Measurements from ENCODE around the gene ZBTB7C. TPM values are rescaled to one million over a fixed set of nuclear protein-coding genes. Genes with fewer than 3 reads are reported as not detected.
A peak's percentile ranks its signal among the peaks of the same experiment; 100 is the strongest.

The ZBTB7C gene
- total RNA-seq, 1 experiment from 2014 or later: 0.33 TPM

DNA sequence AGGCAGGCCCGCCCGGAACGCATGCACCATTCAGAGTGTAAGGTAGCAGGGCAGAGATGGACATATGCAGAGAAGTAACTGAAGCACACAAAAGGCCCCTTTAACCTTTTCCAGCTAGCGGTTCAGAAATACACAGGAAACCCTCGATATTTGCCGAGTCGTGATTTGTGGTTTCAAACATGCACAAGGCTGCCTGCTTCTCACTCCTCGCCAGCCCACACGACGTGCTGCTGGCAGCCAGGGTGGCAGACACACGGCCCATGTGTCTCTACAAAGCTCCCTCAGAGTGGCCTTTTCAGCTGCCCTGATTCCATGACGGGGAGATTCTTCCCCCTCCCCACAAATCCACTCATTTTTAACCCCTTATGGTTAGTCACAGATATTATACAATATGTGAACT, 23.6 kb downstream of the ZBTB7C start:
- H3T11ph ChIP-seq (ENCODE audit: low read length): no peak overlapping the region
- H4K8ac ChIP-seq (replicated peaks; ENCODE audit: insufficient read length, low read depth, low read length): no peak overlapping the region
- H3K9ac ChIP-seq (ENCODE audit: extremely low read depth, insufficient read length, low read length): no peak overlapping the region
- no peak overlapping the region for H2AK5ac ChIP-seq (ENCODE audit: insufficient read length, low read length)
- no peaks in the 10 kb centered on the region for H3K27me3 ChIP-seq (ENCODE audit: insufficient read depth, low read length)
- no peaks in the 10 kb centered on the region for H3K23me2 ChIP-seq (ENCODE audit: insufficient read length, low read depth, low read length, poor library complexity, severe bottlenecking)
- H3K4me1 ChIP-seq (ENCODE audit: insufficient read depth, low read length): no peaks in the 10 kb centered on the region
- no peak overlapping the region for H2AFZ ChIP-seq (ENCODE audit: low read length)
- H4K91ac ChIP-seq (ENCODE audit: insufficient read length, low read depth, low read length): no peak overlapping the region
- no peak overlapping the region for H3K23ac ChIP-seq (ENCODE audit: insufficient read length, low read depth, low read length)
- H3K4me2 ChIP-seq (ENCODE audit: insufficient read depth, insufficient read length, low read length): no peak overlapping the region
- H3K18ac ChIP-seq (ENCODE audit: insufficient read length, low read depth, low read length): no peak overlapping the region
- TF ChIP-seq, protein P1, sequence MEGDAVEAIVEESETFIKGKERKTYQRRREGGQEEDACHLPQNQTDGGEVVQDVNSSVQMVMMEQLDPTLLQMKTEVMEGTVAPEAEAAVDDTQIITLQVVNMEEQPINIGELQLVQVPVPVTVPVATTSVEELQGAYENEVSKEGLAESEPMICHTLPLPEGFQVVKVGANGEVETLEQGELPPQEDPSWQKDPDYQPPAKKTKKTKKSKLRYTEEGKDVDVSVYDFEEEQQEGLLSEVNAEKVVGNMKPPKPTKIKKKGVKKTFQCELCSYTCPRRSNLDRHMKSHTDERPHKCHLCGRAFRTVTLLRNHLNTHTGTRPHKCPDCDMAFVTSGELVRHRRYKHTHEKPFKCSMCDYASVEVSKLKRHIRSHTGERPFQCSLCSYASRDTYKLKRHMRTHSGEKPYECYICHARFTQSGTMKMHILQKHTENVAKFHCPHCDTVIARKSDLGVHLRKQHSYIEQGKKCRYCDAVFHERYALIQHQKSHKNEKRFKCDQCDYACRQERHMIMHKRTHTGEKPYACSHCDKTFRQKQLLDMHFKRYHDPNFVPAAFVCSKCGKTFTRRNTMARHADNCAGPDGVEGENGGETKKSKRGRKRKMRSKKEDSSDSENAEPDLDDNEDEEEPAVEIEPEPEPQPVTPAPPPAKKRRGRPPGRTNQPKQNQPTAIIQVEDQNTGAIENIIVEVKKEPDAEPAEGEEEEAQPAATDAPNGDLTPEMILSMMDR (conservative IDR thresholded peaks at IDR 0.05): no peak
- no peaks in the 10 kb centered on the region; a peak in 1 of 4 replicates for H3K4me1 Mint-ChIP-seq
- DNase-seq: peak; percentile 20
- no peak overlapping the region for H3K4ac ChIP-seq (ENCODE audit: low read depth, low read length)
- H2BK20ac ChIP-seq (ENCODE audit: low read depth, low read length, poor library complexity, severe bottlenecking): no peak overlapping the region
- WGBS (ENCODE audit: extremely low coverage, insufficient read length, low lambda C conversion rate): no CpG with 5 or more reads among the region's 12 CpGs
- no peak overlapping the region for H4K5ac ChIP-seq (ENCODE audit: insufficient read length, low read depth, low read length)
- no peaks in the 10 kb centered on the region for H4K20me1 ChIP-seq (ENCODE audit: control insufficient read depth, insufficient read depth, insufficient read length)
- no peaks in the 10 kb centered on the region for H3K9me3 ChIP-seq (ENCODE audit: control insufficient read depth, low read depth, low read length)
- H3K27me3 Mint-ChIP-seq (ENCODE audit: low read depth): peaks cover 14% of the 10 kb centered on the region
- no peak overlapping the region for H3K27ac Mint-ChIP-seq
- H2BK120ac ChIP-seq (ENCODE audit: low read depth, low read length, poor library complexity, severe bottlenecking): no peak overlapping the region
- H3K9me3 Mint-ChIP-seq: no peaks in the 10 kb centered on the region
- no peak overlapping the region for H2BK12ac ChIP-seq (ENCODE audit: insufficient read length, low read depth, low read length)
- H3K79me1 ChIP-seq (ENCODE audit: insufficient read depth, low read depth, low read length, poor library complexity, severe bottlenecking): no peaks in the 10 kb centered on the region
- no peaks in the 10 kb centered on the region for H3K79me2 ChIP-seq (ENCODE audit: insufficient read depth, low read length)
- no peak overlapping the region for H3K27ac ChIP-seq (ENCODE audit: insufficient read length, low read depth, low read length)
- H3K14ac ChIP-seq (ENCODE audit: insufficient read depth, low read length): no peak overlapping the region
- H2BK5ac ChIP-seq (ENCODE audit: insufficient read length, low read length): no peak overlapping the region
- H3K4me3 Mint-ChIP-seq: no peak overlapping the region
- H3K36me3 Mint-ChIP-seq (ENCODE audit: insufficient read depth in 1 of 3, low read depth in 3 of 3): no peaks in the 10 kb centered on the region
- H2BK15ac ChIP-seq (ENCODE audit: low read depth, low read length): no peak overlapping the region
- no peak overlapping the region for H3K56ac ChIP-seq (ENCODE audit: insufficient read length, low read depth, low read length)

Measured in H9 (cell line).